NCI-H460 (cell line): ENCODE measurements around the gene HBS1L. TPM values are rescaled to one million over a fixed set of nuclear protein-coding genes. Genes with fewer than 3 reads are reported as not detected.

Source experiments
- DNase-seq: peaks from one replicate; pipeline ENCODE4 v3.0.0-alpha.2; 2016; ENCODE audit warnings: low read depth; ENCODE audit errors: extremely low read depth
- total RNA-seq: library from RNA; depleted of rRNA; stranded (reverse); fragments of >200 nt; shearing (Covaris generic); gene quantifications from 2 replicates; pipeline ENCODE4 v1.2.3, GENCODE V29; 2014

HBS1L gene
- total RNA-seq, 1 experiment from 2014 or later = 85.5 TPM

DNA sequence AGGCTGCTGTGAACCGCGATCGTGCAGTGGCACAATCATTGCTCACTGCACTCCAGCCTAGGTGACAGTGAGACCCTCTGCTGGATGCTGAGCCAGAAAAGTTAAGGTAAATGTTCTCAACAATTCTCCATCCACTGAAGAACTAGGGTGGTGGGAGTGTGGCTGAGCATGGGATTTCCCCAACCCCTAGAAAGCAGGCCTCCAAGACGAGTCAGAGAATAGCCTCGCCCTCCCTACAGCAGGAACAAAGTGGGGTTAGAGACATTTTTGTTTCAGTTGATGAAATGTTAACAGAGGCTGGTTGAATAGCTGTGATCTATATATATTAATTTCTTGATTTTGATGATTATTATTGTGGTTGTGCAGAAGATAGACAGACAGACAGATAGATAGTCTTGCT is 98.6 kb downstream of the HBS1L start:
- DNase-seq = no peak

DNA sequence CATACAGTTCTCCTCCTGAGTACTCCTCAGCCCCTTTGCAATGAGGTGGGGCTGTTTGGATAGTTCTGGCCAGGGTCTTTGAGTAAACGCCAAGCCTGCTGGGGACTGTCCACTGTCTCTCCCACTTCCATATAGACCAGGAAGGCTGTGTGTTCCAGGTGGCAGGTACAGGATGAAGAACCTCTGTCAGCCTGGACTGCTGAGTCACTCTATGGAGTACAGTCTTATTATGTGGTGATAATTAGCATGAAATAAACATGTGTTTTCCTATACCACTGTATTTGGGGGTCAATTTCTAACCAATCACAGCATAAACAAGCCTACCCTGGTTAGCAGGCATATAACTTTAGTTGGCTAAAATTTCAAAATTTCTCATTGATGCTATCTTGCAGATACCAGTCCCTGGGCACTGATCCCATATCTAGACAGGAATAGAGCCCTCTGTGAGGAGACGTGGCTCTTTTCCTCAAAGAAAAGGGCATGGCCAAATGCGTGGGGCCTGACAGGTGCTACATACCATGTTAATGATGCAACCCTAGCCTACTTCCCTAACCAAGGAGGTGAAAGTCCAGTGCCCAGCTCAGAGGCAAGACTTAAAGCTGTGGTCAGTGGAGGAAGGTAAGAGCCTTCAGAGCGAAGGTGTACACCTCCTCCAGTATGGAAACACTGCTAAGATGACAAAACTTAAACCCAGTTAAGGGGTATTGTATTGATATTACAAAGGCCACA is 100.2 kb downstream of the HBS1L start:
- no peak for DNase-seq

GRCh38 chr6:134951494-134952263 is 102.9 kb downstream of the HBS1L start:
- DNase-seq = no peak

GRCh38 chr6:134950482-134950881 is 104.1 kb downstream of the HBS1L start:
- DNase-seq = no peak

DNA sequence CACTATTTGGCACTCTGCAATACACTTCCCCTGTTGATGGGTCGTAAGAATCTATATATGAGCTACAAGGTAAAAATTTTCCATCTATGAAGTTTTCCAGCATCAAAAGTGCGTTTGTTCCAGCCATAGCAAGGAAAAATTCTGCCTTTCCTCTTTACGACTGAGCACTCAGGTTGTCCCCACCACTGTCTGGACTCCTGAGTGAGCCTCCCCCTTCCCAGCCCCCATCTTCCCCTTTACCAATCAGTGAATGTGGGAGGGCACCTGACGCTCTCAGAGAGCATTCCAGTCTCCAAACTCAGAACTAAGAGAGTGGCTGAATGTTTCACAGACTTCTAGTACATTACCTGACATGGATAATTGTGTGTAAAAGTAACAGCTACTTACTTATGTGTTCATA is 104.7 kb downstream of the HBS1L start, which contains the start of gene ALDH8A1:
ALDH8A1 (minus strand) TSS at position 175 of the 400 bp plus-strand sequence; CDS start at position 127, 48 bp downstream.
- no peak for DNase-seq

- DNase-seq = no peak
Measured at GRCh38 chr6:134948691-134949090, 105.9 kb downstream of the HBS1L start.

DNA sequence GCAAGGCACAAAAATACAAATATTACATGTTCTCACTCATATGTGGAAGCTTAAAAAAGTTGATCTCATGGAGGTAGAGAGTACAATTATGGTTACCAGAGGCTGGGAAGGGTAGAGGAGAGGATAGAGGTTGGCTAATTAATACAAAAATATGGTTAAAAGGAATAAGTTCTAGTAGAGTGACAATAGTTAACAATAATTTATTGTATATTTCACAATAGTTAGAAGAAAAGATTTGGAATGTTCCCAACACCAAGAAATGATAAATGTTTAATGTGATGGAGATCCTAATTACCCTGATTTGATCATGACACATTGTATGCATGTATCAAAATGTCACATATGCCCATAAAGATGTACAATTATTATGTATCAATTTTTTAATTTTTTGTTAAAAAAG is 106.5 kb downstream of the HBS1L start:
- no peak for DNase-seq

- no peak for DNase-seq
Measured at GRCh38 chr6:134945045-134945444, 109.6 kb downstream of the HBS1L start.

- no peak for DNase-seq
Measured at GRCh38 chr6:134943522-134944111, 111.0 kb downstream of the HBS1L start.

DNA sequence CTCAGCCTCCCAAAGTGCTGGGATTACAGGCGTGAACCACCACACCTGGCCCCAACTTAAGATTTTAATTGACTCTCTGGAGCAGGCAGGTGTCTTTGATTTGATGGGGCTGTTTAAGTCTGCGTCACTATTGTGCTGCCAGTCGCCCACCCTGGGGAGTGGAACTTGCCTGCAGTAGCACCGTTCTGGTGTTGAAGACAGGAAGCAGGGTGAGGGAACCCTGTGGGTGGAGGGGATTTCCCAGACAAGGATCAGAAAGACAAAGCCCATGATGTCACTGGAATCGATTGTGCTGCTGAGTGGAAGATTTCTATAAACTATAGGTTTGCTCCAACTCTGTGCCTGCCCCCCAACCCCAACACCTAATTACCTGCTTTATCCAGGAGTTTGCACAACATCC is 115.7 kb downstream of the HBS1L start:
- DNase-seq = no peak

- DNase-seq = no peak
Measured at GRCh38 chr6:134937426-134937825, 117.2 kb downstream of the HBS1L start.

GRCh38 chr6:134936931-134937330 is 117.7 kb downstream of the HBS1L start:
- DNase-seq = no peak

DNA sequence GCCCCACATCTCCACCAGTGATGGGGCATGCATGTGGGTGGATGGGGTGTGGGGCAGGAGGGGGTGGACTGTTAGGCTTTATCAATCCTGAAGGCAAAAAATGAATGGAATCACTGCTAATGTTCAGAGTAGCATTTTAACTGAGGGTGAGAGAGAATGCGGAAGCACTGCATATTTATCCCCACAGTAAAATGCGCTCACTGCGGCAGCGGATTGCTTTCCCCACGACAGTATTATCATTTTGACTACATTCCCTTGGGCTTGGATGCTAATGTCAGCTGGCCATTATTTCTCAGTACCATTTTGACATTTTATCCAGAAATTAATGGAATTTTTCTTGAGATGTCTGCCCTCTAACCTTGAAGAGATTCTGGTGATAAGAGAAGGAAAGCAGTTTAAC is 118.1 kb downstream of the HBS1L start:
- DNase-seq = no peak

DNA sequence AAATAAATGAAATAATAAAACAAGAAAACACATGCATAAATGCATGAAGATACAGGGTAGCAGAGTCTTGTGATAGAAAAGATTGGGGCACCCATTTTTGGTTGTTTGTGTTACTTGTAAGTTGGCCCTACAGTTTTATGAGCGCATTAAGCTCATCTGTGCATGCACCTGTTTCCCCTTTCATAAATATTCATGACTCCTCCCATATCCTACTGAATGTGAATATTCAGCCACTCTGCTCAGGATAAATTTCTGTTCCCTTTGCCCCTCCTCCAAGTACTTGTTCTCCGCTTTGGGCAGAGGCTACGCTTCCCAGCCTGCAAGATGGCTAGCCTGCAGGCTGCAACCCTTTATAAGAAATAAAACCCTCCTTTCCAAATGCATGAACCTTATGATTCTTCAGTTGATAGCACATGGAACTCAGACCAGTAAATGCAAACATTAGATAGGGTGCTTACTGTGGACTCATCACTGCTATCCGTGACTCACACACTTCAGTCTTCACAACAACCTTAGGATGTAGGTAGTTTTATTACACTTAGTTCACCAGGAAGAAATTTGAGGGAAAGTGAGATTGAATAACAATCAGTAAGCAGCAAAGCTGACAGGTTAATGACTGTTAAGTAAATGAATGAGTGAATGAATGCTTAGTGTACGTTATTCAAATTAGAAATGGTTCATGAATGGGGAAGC is 119.7 kb downstream of the HBS1L start:
- no peak for DNase-seq

DNA sequence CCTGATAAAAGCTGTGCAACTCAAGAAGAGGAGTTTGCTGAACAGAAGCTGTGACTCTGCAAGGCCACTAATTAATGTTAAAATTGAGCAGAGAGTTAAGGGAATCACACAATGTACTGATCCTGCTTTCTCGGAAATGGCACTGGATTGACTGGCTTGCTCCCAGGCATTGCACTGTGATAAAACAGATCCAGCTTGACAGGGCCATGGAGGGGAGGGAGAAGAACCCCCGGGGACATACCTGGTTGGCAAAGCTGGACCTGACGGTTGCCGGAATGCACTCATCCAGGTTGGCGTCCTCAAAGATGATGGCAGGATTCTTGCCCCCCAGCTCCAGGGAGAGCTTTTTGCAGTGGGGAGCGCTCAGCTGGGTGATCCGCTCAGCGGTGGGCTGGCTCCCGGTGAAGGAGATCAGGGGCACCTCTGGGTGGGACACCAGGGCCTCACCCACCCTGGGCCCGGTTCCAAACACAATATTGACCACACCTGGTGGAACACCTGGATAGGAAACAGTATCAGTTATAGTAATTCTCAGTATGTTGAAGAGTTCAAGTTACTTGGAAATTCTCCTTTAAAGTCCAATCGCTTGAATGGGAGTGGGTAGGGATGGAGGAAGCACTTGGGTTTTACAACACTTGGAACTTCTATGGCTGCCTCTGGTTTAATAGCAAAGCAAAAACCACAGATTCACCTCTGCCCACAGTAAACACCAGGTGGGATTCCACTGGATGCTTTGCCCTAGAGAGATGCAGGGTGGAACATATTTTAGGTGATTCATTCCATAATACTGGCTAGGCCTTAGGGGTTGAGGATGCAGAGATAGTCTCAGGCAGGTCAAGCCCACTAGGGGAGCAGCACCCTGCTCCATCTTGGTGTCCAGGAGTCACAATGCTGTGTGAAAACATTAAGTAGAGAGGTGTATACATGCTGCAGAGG is 121.8 kb downstream of the HBS1L start:
- no peak for DNase-seq

DNA sequence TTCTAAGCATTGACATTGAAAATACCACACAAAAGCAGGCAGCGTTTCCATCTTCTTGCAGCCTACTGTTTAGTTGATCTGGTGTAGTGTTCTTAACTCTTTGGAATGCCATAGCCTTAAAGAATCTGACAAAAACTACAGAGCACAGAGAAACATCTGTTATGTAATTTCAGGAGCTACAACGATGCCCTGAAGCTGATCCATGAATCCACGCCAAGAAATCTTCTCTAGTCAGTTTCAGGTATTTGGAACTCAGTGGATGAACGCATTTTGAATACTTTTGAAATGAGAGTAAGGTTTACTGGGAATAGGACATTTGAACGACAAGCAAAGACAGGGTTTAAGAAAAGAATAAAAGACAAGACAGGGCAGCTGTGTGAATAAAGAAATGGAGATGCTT is 122.5 kb downstream of the HBS1L start:
- DNase-seq = no peak

GRCh38 chr6:134930463-134930862 is 124.2 kb downstream of the HBS1L start:
- DNase-seq = no peak

GRCh38 chr6:134928151-134928900 is 126.3 kb downstream of the HBS1L start:
- no peak for DNase-seq

- no peak for DNase-seq
Measured at GRCh38 chr6:134925800-134926199, 128.8 kb downstream of the HBS1L start.
